Kidney epithelial cell (primary cell): ENCODE results near the gene CDKN2D. TPM values are rescaled to one million over a fixed set of nuclear protein-coding genes. Genes with fewer than 3 reads are reported as not detected.

Source experiments
- DNase-seq: peaks from one replicate; pipeline ENCODE4 v3.0.0-alpha.2; 2010; ENCODE audit warnings: low read depth
- H3K27me3 ChIP-seq: 2 replicates; pipeline ENCODE4 v1.6.0; 2011; ENCODE audit warnings: low read length; ENCODE audit not compliant: control insufficient read depth, insufficient read depth
- H3K36me3 ChIP-seq: 2 replicates; pipeline ENCODE4 v1.5.1; 2011; ENCODE audit warnings: low read length; ENCODE audit not compliant: control insufficient read depth, insufficient read depth
- H3K4me3 ChIP-seq: 2 replicates; pipeline ENCODE4 v1.5.1; 2011; ENCODE audit warnings: low read depth, mild to moderate bottlenecking, control low read depth, low read length
- CTCF ChIP-seq: IDR thresholded peaks from 2 replicates; pipeline ENCODE4 v1.5.1; 2011; ENCODE audit warnings: mild to moderate bottlenecking, moderate library complexity, low read length, control low read depth, inconsistent platforms; ENCODE audit not compliant: insufficient read depth, poor library complexity, severe bottlenecking
- total RNA-seq: library from RNA; depleted of rRNA; stranded (reverse); fragments of >200 nt; gene quantifications from 2 replicates; pipeline ENCODE4 v1.2.3, GENCODE V29; 2015

The CDKN2D gene
- total RNA-seq, 1 donor from 2014 or later, result 6.2 TPM

GRCh38 chr19:10565567-10566407, 3.0 kb downstream of the CDKN2D start, which contains the start of gene KRI1:
Gene KRI1 (minus strand): TSS chr19:10566010. CDS start chr19:10565999, 11 bp downstream.
- H3K4me3 ChIP-seq, result peak within 1 kb of the TSS; percentile 96
- peak; percentile 81 for DNase-seq
- no peaks in the 10 kb centered on the region for H3K36me3 ChIP-seq
- no peaks in the 10 kb centered on the region for H3K27me3 ChIP-seq
- TF ChIP-seq CTCF, result peak; percentile 7

- TF ChIP-seq CTCF, result peak; percentile 33
- DNase-seq, result no peak
- H3K36me3 ChIP-seq, result no peaks in the 10 kb centered on the region
- no peaks in the 10 kb centered on the region for H3K27me3 ChIP-seq
- peak overlapping the region; percentile 96 for H3K4me3 ChIP-seq
Measured at GRCh38 chr19:10565028-10565566, 3.7 kb downstream of the CDKN2D start.

- no peak for TF ChIP-seq CTCF
- no peaks in the 10 kb centered on the region for H3K36me3 ChIP-seq
- DNase-seq, result no peak
- no peak overlapping the region for H3K4me3 ChIP-seq
- no peaks in the 10 kb centered on the region for H3K27me3 ChIP-seq
Measured at GRCh38 chr19:10562609-10563008, 6.2 kb downstream of the CDKN2D start.

- H3K27me3 ChIP-seq, result no peaks in the 10 kb centered on the region
- H3K36me3 ChIP-seq, result no peaks in the 10 kb centered on the region
- DNase-seq, result no peak
- no peak overlapping the region for H3K4me3 ChIP-seq
- no peak for TF ChIP-seq CTCF
Measured at GRCh38 chr19:10560154-10560553, 8.6 kb downstream of the CDKN2D start.

GRCh38 chr19:10557603-10558197, 11.1 kb downstream of the CDKN2D start:
- no peak for TF ChIP-seq CTCF
- no peaks in the 10 kb centered on the region for H3K27me3 ChIP-seq
- DNase-seq, result no peak
- H3K36me3 ChIP-seq, result no peaks in the 10 kb centered on the region
- no peak overlapping the region for H3K4me3 ChIP-seq
